GM19238 (cell line): ENCODE measurements around the gene ZNF138.

Source experiments
- DNase-seq: peaks from one replicate; pipeline ENCODE4 v3.0.0; 2011; ENCODE audit warnings: low spot score; ENCODE audit not compliant: insufficient read length

The ZNF138 gene

GRCh38 chr7:64875258-64875657, 81.0 kb downstream of the ZNF138 start:
- DNase-seq, result no peak

GRCh38 chr7:64875658-64876406, 81.6 kb downstream of the ZNF138 start:
- DNase-seq, result no peak

DNA sequence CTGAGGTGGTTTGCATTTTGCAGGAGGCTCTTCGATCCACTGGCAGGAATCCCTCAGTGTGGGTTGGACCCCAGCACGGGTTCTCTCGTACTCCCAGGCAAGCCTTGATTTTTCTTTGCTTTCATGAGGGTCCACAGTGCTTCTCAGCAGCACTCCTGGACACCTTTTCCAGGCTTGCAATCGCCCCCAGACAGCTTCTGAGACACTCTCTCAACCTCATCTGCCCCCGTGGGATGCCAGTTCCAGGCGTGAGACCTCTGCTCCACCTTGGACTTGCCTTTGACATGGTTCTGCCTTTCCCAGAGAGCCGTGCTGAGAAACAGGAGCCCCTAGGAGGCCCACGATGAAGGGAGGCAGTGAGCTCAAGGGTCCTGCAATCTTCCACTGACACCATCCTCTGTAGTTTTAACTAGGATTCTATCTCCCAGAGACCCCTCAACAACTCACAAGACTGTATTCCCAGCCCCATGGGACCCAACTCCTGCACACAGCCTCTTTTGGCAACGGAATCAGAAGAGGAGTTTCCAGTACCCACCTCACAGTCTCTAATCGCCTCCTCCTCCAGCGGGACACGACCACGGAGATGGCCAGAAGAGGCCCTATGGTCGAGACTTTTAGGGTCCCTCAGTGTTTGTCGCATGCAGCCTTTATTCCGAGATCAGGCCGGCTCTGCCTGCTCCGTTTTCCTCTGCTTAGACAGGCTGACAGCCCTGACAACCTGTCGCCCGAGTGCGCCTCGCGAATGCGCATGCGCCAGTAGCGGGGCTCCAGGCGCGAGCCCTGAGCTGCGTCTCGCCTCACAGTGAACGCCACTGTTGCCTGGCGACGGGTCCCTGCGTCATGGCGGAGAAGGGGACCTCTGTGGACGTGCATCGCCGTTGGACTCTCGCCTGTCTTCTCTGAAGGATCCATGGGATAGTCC, 82.8 kb downstream of the ZNF138 start:
- no peak for DNase-seq

DNA sequence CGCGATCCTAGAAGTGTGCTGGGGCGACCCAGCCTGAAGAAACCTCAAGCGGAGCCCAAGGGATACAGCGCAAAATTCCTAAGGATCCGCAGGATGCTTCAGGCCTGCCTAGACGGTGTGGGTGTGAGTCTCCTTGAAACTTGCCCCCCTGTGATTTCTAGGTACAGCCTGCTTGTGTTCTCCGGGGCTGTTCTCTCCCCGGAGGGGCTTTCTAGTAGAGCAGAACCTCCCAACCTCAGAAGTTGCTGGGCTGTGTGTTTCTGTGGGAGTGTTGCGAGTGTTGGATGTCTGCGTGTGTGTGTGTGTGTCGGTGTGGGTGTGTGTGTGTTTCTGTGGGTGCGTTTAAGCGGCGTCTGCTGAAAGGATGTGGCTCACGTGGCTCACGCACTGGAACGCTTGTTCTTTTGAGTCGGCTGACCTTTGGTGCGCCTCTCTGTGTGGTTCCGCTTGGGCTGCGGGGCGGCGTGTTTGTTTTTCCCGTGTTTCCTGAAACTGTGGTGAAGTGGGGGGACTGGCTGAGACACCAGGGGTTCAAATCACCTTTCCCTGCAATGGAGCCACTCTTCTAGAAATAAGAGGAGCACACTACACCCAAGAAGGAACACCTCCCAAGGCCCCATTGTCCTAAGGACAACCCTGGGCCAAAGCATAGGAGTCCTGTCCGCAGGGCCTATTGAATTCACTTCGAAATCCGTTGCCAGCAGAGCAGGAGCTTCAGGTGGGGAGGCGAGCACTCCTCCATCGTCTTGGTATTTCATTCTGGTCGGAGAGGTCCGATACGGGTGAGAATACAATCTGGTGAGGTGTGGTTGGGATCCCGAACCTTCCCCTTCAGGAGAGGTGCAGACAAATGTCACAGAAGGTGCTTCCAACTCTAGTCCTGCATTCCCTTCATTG, 83.7 kb downstream of the ZNF138 start:
- no peak for DNase-seq

GRCh38 chr7:64878684-64879083, 84.5 kb downstream of the ZNF138 start:
- DNase-seq, result no peak

DNA sequence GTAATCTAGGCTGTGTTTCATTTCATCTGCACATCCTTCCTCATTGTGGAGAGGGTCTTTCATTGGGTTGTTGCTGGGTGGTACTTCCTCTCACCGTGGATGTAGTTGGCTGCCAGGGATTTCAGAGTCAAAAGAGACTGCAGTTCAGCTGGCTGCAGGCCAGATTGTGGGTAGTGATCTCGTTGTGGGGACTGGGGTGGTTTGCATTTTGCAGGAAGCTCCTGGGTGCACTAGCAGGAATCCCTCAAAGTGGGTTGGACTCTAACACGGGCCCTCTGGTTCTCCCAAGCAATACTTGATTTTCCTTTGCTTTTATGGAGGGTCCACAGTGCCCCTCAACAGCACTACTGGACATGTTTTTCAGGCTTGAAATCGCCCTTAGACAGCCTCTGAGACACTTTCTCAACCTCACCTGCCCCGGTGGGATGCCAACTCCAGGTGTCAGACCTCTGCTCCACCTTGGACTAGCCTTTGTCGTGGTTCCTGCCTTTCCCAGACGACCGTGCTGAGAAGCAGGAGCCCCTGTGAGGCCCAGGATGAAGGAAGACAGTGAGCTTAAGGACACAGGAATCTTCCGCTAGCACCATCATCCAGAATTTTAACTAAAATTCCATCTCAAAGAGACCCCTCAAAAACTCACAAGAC, 85.0 kb downstream of the ZNF138 start:
- DNase-seq, result no peak

- DNase-seq, result no peak
Measured at GRCh38 chr7:64879800-64880199, 85.6 kb downstream of the ZNF138 start.

GRCh38 chr7:64880322-64881297, 86.4 kb downstream of the ZNF138 start:
- DNase-seq, result no peak

DNA sequence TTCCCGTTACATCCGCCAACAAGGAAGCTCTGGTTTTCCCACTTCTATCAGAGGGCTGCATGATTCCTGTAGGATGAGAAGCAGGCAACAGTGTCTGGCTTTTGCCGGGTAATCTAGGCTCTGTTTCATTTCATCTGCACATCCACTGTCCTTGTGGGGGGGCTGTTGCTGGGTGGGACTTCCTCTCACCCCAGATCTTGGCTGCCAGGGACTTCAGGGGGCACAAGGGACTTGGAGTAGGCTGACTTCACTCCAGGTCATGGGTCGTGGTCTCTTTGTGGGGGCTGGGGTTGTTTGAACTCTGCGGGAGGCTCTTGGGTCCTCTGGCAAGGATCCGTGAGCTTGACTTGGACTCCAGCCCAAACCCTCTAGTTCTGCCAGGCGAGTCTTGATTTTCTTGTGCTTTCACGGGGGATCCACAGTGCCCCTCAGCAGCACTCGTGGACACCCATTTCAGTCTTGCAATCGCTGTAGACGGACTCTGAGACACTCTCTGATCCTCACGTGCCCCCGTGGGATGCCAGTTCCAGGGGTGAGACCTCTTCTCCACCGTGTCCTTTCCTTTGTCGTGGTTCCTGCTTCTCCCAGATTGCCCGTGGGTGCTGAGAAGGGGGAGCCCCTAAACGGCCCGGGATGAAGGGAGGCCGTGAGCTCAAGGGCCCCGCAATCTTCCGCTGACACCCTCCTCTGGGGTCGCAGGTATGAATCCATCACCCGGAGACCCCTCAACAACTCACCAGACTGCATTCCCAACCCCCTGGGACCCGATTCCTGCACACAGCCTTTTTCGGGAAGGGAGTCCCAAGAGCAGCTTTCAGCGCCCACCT, 87.4 kb downstream of the ZNF138 start:
- DNase-seq, result no peak

- no peak for DNase-seq
Measured at GRCh38 chr7:64882341-64883112, 88.3 kb downstream of the ZNF138 start.
